ENCODE data around the gene TREML4.
"Not testable (repeated sequence)": the region's sequence is repeated elsewhere in the genome, so short reads cannot be mapped to it uniquely, and the experiment has no call there.

TREML4 gene

GRCh38 chr6:41208439-41209106 lies 19.6 kb upstream of the TREML4 start:
- no peak for DNase-seq

- DNase-seq: no peak
These were observed 18.4 kb upstream of the TREML4 start for GRCh38 chr6:41209547-41210320.

GRCh38 chr6:41214559-41215238 lies 13.4 kb upstream of the TREML4 start:
- no peak for DNase-seq

- no peak for DNase-seq
These were observed 12.4 kb upstream of the TREML4 start for GRCh38 chr6:41215777-41216176.

DNA sequence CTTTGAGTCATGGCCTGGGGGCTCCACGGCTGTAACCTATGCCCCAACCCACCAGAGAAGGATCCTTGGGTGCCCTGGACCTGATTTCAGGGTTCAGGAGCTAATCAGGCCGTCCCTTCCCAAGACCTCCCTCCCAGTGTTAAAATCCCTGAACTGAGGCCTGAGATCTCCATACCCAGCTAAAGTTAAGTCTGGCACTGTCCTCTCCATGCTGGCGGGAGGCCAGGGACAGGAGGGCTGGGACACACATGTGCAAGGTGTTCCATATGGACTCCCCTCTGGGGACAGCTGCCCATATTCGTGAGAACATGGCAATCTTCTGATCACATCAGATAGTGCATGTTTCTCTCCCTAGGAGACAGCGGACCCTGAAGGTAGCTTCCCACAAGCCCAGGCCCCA lies 11.5 kb upstream of the TREML4 start:
- DNase-seq: no peak

DNA sequence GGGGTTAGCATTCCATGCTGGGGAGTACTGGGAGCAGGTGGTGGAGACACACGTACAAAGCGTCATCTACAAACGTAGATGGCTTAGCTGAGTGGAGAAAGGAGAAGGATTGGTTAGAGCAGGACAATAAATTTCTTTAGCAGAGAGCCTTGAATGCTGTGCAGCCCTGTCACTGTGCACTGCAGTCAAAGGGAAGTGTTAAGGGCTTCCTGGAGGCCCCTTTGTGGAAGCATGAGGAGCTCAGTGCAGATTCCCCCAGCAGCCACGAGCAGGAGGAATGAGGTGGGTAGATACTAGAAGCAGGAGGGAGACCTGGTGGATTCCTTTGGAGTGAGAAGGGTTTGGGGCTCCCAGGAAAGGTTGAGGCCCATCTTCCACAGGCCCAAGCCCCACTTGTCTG lies 6.1 kb upstream of the TREML4 start:
- DNase-seq: no peak

DNA sequence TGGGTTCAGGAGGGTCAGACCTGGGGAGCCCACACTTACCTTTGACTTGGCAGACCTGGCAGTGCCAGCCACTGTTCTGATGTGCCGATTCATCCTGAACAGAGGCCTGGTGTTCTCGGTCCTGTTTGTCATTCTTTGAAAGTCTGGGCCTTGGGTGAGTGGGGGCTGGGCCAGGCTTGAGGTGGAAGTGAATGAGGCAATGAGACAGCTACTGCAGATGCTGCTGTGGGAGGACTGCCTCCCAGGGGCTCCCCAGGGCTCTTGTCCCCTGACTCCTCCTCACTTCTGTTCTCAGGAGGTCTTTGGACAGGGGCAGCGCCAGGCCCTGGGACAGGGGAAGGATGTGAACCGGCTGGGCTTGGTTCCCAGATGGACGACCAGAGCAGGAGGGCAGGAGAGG lies 5.6 kb upstream of the TREML4 start:
- DNase-seq: no peak

- DNase-seq: no peak
These were observed 3.3 kb upstream of the TREML4 start for GRCh38 chr6:41224800-41225199.

- no peak for DNase-seq
These were observed 1.4 kb upstream of the TREML4 start for GRCh38 chr6:41226752-41227151.

- no peak for DNase-seq
These were observed 467 bp downstream of the TREML4 start for GRCh38 chr6:41228616-41229015.

- no peak for DNase-seq
These were observed 1.6 kb downstream of the TREML4 start for GRCh38 chr6:41229721-41230120.

- no peak for DNase-seq
These were observed 3.1 kb downstream of the TREML4 start for GRCh38 chr6:41231246-41231645.

GRCh38 chr6:41232667-41233066 lies 4.5 kb downstream of the TREML4 start:
- DNase-seq: no peak

DNA sequence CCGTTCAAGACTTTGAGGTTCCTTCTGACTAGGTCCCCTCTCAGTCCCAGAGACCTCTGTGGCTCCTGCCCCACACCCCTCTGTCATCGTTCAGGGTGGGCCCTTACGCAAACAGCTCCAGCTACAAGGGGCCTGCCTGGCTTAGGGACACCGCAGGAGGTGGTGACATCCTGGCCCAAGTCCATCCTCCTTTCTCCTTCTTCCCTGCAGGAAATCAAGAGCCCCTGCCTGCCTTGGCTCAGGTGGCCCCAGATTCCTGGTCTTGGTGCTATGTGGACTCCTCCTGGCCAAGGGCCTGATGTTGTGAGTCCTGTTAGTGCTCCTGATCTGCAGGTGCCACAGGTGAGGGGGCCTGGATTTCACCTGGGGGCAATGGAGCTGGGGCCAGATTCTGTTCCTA lies 8.1 kb downstream of the TREML4 start:
- no peak for DNase-seq

GRCh38 chr6:41237128-41237527 lies 9.0 kb downstream of the TREML4 start:
- no peak for DNase-seq

- no peak for DNase-seq
These were observed 11.5 kb downstream of the TREML4 start for GRCh38 chr6:41239467-41240159.

- not testable (repeated sequence) for DNase-seq
These were observed 18.4 kb downstream of the TREML4 start for GRCh38 chr6:41246529-41246928.

GRCh38 chr6:41247288-41247865 lies 19.2 kb downstream of the TREML4 start:
- no peak for DNase-seq

DNA sequence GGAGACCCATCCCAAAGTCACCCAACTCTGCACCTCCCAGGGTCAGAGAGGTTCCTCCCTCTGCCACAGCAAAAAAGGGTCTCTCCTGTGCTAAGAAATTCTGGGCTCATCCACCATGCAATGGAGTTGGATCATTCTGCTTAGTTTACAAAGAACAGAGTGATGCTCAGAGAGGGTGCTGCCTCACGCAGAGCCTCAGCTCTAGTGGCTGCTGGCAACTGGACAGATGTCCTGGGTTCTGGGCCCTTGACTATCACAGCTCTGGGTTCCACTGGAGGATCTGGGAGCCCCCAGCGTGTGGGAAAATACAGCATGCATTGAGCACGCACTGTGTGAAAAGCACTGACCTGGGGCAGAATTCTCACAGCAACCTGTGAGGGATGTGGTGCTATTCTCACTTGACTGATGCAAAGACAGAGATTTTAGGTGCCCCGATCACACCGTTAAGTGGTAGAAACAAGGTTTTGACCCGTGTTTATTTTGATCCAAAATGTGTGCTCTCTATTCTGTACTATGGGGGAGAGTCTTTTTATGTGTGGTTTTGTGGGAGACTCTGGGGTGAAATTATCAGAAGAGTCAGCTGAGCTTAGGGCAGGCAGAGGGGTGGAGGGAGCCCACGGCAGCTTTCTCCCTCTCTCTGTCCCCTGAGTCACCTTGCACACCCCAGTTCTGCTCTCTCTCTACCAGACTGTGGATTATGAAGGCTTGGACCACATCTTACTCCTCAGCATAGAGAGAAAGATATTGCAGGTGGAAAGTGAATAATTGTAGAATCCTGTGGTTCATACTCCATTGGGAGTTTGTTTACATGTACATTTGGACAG lies 19.9 kb downstream of the TREML4 start:
- no peak for DNase-seq

DNA sequence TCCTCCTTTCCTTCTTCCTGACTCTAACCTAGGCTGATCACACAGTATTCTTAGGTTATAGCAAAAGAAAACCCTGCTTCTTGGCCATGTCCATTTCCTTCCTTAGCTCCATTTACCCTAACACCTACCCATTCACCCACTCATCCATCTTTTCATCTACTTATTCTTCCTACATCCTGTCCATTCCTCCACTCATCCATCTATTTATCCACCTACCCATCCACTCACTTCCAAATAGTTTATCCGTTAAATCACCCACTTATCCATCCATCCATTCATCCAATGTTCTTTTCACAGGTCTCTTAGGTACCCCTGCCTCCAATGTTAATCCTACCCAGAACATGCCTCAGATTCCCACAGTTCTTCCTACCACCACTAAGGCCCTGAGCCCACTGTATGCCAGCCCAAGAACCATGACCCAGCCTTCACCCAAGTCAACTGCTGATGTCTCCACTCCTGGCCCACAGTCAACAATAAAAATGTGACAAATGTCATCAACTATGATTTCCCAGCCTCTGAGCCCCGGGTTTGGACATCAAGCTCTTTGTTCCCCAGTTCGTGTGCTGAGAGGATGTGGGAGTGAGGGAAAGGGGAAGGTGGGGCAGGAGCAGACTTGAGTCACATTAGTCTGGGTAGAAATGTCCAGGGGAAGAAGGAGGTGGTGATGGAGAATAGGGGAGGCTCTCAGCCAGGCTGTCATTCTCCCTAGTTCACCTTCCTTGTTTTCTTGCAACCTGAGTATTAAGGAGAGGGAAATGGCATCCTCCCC lies 24.4 kb downstream of the TREML4 start:
- DNase-seq: no peak

- no peak for DNase-seq
These were observed 27.0 kb downstream of the TREML4 start for GRCh38 chr6:41255110-41255509.

Measured in stimulated activated CD4-positive, alpha-beta T cell treated with anti-CD3 and anti-CD28 coated beads, Interleukin-4, amount 100 ng/mL, for 1 hour (primary cell).